ENCODE measurements around the gene MYBBP1A.

DNA sequence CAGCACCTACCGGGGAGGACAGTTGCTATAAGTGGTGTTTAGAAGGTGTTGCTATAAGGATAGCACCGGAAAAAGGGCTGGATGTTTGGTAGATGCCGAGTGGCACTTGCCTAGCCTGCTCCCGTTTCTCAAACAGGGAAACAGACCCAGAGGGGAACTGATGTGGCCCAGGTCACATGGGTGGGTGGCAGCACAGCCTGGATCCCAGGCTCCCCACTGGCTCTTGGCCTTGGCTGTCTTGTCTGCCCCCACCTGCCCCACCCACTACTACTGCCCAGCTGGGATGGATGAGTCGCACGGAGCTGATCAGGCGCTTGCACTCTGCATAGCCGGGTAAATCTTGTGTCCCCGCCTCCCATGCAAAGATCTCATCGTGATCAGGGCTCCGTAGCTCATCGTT, 36.3 kb upstream of the MYBBP1A start:
- TF ChIP-seq, protein P1, sequence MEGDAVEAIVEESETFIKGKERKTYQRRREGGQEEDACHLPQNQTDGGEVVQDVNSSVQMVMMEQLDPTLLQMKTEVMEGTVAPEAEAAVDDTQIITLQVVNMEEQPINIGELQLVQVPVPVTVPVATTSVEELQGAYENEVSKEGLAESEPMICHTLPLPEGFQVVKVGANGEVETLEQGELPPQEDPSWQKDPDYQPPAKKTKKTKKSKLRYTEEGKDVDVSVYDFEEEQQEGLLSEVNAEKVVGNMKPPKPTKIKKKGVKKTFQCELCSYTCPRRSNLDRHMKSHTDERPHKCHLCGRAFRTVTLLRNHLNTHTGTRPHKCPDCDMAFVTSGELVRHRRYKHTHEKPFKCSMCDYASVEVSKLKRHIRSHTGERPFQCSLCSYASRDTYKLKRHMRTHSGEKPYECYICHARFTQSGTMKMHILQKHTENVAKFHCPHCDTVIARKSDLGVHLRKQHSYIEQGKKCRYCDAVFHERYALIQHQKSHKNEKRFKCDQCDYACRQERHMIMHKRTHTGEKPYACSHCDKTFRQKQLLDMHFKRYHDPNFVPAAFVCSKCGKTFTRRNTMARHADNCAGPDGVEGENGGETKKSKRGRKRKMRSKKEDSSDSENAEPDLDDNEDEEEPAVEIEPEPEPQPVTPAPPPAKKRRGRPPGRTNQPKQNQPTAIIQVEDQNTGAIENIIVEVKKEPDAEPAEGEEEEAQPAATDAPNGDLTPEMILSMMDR (IDR thresholded peaks at IDR 0.05), result no peak
- no peak for TF ChIP-seq POLR2A (IDR thresholded peaks at IDR 0.05)
